Lower lobe of right lung (tissue), 2 donors: ENCODE data around the gene ADAMTS17. TPM values are rescaled to one million over a fixed set of nuclear protein-coding genes. Genes with fewer than 3 reads are reported as not detected.
"Not testable (repeated sequence)": the region's sequence is repeated elsewhere in the genome, so short reads cannot be mapped to it uniquely, and the experiment has no call there.

Source experiments
- ATAC-seq, 2 donors: fragments of 200-7000 bp; cut with Tn5 transposase; one replicate each; pipeline ENCODE4 v1.9.1; 2020 to 2022; ENCODE audit warnings: mild to moderate bottlenecking in 2 of 2, moderate library complexity in 2 of 2
- DNase-seq: peaks from one replicate; pipeline ENCODE4 v3.0.0-alpha.2; 2020
- H3K27ac ChIP-seq: fragments of 200-600 bp; one replicate; pipeline ENCODE4 v1.8.0; 2022
- H3K27me3 ChIP-seq: fragments of 200-600 bp; one replicate; pipeline ENCODE4 v1.8.0; 2022; ENCODE audit warnings: low read depth
- H3K36me3 ChIP-seq: fragments of 200-600 bp; one replicate; pipeline ENCODE4 v1.8.0; 2022; ENCODE audit warnings: mild to moderate bottlenecking
- H3K4me1 ChIP-seq: fragments of 200-600 bp; one replicate; pipeline ENCODE4 v1.8.0; 2022
- H3K4me3 ChIP-seq: fragments of 200-600 bp; one replicate; pipeline ENCODE4 v1.8.0; 2022; ENCODE audit warnings: mild to moderate bottlenecking
- H3K9me3 ChIP-seq: fragments of 200-600 bp; one replicate; pipeline ENCODE4 v1.8.0; 2022
- CTCF ChIP-seq: fragments of 200-600 bp; IDR thresholded peaks from one replicate; pipeline ENCODE4 v1.8.0; 2022; ENCODE audit warnings: antibody characterized with exemption, mild to moderate bottlenecking
- intact Hi-C: fragments of 100-400 bp; cut with DNase I; formaldehyde crosslinking; loops from one replicate; pipeline ENCODE4 v1.11.0; 2022
- total RNA-seq: library from RNA; stranded (reverse); fragmentation: NEBNext Ultra II Directional; extraction: Animal tissue kit (Norgen Biotek cat#: 25700); gene quantifications from one replicate; pipeline ENCODE4 v1.2.1, GENCODE V29; 2021
- donor health status: DM: no; HTN: yes; CAD: no; lungs with severe emphysema.

ADAMTS17 gene
- total RNA-seq, 1 donor from 2014 or later = 3.0 TPM

GRCh38 chr15:100073982-100074381, 267.8 kb downstream of the ADAMTS17 start:
- Histone ChIP-seq H3K4me3 (no peak overlapping the region), H3K27ac (no peak overlapping the region), H3K4me1 (no peaks in the 10 kb centered on the region), H3K36me3 (no peaks in the 10 kb centered on the region), H3K9me3 (no peaks in the 10 kb centered on the region), H3K27me3 (no peaks in the 10 kb centered on the region)
- no peak for DNase-seq
- no peak for ATAC-seq
- no peak for TF ChIP-seq CTCF
- intact Hi-C loops = no loop called here

GRCh38 chr15:100066521-100067280, 275.1 kb downstream of the ADAMTS17 start:
- ATAC-seq, H3K4me3 ChIP-seq, intact Hi-C loops, H3K9me3 ChIP-seq, H3K36me3 ChIP-seq, H3K27me3 ChIP-seq, DNase-seq, H3K4me1 ChIP-seq, H3K27ac ChIP-seq: not testable (repeated sequence)

- no peak overlapping the region for H3K27ac ChIP-seq
Observed at GRCh38 chr15:100061944-100062343, 279.8 kb downstream of the ADAMTS17 start.

GRCh38 chr15:100060276-100060926, 281.4 kb downstream of the ADAMTS17 start:
- H3K4me3 ChIP-seq = no peak overlapping the region
- H3K9me3 ChIP-seq = no peaks in the 10 kb centered on the region
- H3K27me3 ChIP-seq = no peaks in the 10 kb centered on the region
- no peak for DNase-seq
- H3K4me1 ChIP-seq = no peaks in the 10 kb centered on the region
- intact Hi-C loops = no loop called here
- ATAC-seq = peak; percentile 6 to 45
- TF ChIP-seq CTCF = no peak
- no peaks in the 10 kb centered on the region for H3K36me3 ChIP-seq
- H3K27ac ChIP-seq = no peak overlapping the region

More at GRCh38 chr15:100061944-100062343, 279.8 kb downstream of the ADAMTS17 start:
- DNase-seq = no peak
- no peak for TF ChIP-seq CTCF
- H3K36me3 ChIP-seq = no peaks in the 10 kb centered on the region
- H3K27me3 ChIP-seq = no peaks in the 10 kb centered on the region
- H3K4me1 ChIP-seq = no peaks in the 10 kb centered on the region
- ATAC-seq = no peak
- H3K4me3 ChIP-seq = no peak overlapping the region
- no peaks in the 10 kb centered on the region for H3K9me3 ChIP-seq
- intact Hi-C loops = no loop called here

- H3K4me1 ChIP-seq = no peaks in the 10 kb centered on the region
- intact Hi-C loops = no loop called here
- no peaks in the 10 kb centered on the region for H3K36me3 ChIP-seq
- H3K9me3 ChIP-seq = no peaks in the 10 kb centered on the region
- ATAC-seq (no peak), DNase-seq (no peak)
- no peaks in the 10 kb centered on the region for H3K27me3 ChIP-seq
- H3K4me3 ChIP-seq = no peak overlapping the region
- no peak overlapping the region for H3K27ac ChIP-seq
- TF ChIP-seq CTCF = no peak
Observed at GRCh38 chr15:100059521-100059920, 282.3 kb downstream of the ADAMTS17 start.

- Histone ChIP-seq H3K36me3 (no peaks in the 10 kb centered on the region), H3K27ac (no peak overlapping the region), H3K4me3 (no peak overlapping the region), H3K4me1 (no peaks in the 10 kb centered on the region), H3K9me3 (no peaks in the 10 kb centered on the region), H3K27me3 (no peaks in the 10 kb centered on the region)
- ATAC-seq = no peak
- intact Hi-C loops = no loop called here
- no peak for TF ChIP-seq CTCF
- DNase-seq = no peak
Observed at GRCh38 chr15:100059094-100059493, 282.7 kb downstream of the ADAMTS17 start.
